Activated CD4-positive, alpha-beta T cell treated with anti-CD3 and anti-CD28 coated beads, Interleukin-2, amount 10 ng/mL, durations not matched to agents 24 days and 14 days (primary cell): ENCODE measurements around the gene ASPSCR1. TPM values are rescaled to one million over a fixed set of nuclear protein-coding genes. Genes with fewer than 3 reads are reported as not detected.

Experiments
- DNase-seq: peaks from one replicate; pipeline ENCODE4 v3.0.0; 2022
- H3K27ac Mint-ChIP-seq: one replicate; pipeline ENCODE4 v1.8.0; 2022; ENCODE audit warnings: mild to moderate bottlenecking, mixed read lengths
- H3K27me3 Mint-ChIP-seq: one replicate; pipeline ENCODE4 v1.8.0; 2022; ENCODE audit warnings: mixed read lengths
- H3K36me3 Mint-ChIP-seq: one replicate; pipeline ENCODE4 v1.8.0; 2022; ENCODE audit warnings: low read depth, mild to moderate bottlenecking, mixed read lengths
- H3K4me1 Mint-ChIP-seq: one replicate; pipeline ENCODE4 v1.8.0; 2021; ENCODE audit warnings: mixed read lengths
- H3K4me3 Mint-ChIP-seq: one replicate; pipeline ENCODE4 v1.8.0; 2022; ENCODE audit warnings: mild to moderate bottlenecking, moderate library complexity, mixed read lengths
- H3K9me3 Mint-ChIP-seq: one replicate; pipeline ENCODE4 v1.8.0; 2021; ENCODE audit warnings: mixed read lengths
- intact Hi-C: fragments of 100-400 bp; cut with micrococcal nuclease; formaldehyde crosslinking; loops from one replicate; pipeline ENCODE4 v1.15.1; 2023
- total RNA-seq: library from RNA; stranded (reverse); gene quantifications from 2 replicates; pipeline ENCODE4 v1.2.3, GENCODE V29; 2022

Gene ASPSCR1
- total RNA-seq, 1 donor from 2014 or later: 35.1 TPM

- Mint-ChIP-seq H3K4me3 (no peak overlapping the region), H3K36me3 (peaks cover 23% of the 10 kb centered on the region), H3K4me1 (peaks cover 3% of the 10 kb centered on the region), H3K9me3 (no peaks in the 10 kb centered on the region), H3K27me3 (no peaks in the 10 kb centered on the region), H3K27ac (no peak overlapping the region)
- intact Hi-C loops: no loop called here
- no peak for DNase-seq
These were observed 79.5 kb downstream of the ASPSCR1 start for GRCh38 chr17:82056729-82057621.

DNA sequence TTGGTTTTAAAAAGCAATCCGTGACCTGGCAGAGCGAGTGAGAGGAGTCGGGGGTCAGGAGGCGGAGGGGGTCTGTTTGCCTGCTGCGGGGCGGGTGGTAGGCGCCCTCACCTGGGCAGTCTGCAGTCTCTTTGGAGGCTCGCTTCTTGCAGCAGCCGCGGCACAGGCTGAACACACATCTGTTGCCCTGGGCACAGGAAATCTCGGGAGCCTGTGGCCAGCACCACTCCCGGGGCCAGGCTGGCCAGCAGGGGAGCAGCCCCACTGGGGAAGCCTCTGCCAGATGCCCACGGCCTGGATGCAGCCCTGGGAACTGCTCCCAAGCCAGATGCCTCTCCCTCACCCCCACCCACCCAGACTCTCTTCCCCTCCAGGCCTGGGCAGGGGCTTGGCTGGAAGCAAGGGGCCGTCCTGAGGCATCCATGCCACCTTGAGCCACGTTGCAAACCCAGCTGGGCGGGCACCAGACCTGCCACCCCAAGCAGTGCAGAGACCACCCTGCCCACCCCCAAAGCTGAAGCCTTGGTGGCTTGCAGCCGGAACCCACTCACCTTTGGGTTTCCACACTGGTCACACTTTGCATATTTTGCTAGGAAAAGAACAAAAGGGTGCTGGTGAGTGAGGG, 80.9 kb downstream of the ASPSCR1 start:
- peaks cover 25% of the 10 kb centered on the region for H3K36me3 Mint-ChIP-seq
- intact Hi-C loops: no loop called here
- no peaks in the 10 kb centered on the region for H3K9me3 Mint-ChIP-seq
- no peak overlapping the region for H3K4me3 Mint-ChIP-seq
- peaks cover 1% of the 10 kb centered on the region for H3K4me1 Mint-ChIP-seq
- DNase-seq: no peak
- H3K27ac Mint-ChIP-seq: no peak overlapping the region
- no peaks in the 10 kb centered on the region for H3K27me3 Mint-ChIP-seq

DNA sequence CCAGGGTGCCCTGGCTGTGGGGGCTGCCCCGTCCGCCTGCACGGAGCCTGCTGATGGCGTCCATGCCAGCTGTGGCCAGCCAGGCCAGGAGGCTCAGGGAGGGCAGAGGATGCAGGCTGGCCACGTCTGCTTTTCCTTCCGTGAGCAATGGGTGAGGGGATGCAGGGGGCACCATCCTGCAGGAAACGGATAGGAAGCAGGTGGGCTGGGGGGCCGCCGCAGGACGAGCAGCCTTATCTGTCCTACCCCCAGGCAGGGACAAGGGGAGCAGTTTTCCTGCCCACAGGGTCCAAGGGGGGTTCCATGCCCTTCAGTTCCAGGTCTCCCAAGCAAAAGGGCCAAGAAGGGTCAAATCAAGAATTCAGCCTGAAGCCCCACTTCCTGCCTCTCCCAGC, 81.4 kb downstream of the ASPSCR1 start:
- peaks cover 25% of the 10 kb centered on the region for H3K36me3 Mint-ChIP-seq
- no peak overlapping the region for H3K4me3 Mint-ChIP-seq
- H3K4me1 Mint-ChIP-seq: peaks cover 1% of the 10 kb centered on the region
- no peaks in the 10 kb centered on the region for H3K9me3 Mint-ChIP-seq
- H3K27ac Mint-ChIP-seq: no peak overlapping the region
- no peaks in the 10 kb centered on the region for H3K27me3 Mint-ChIP-seq
- DNase-seq: no peak
- intact Hi-C loops: no loop called here

DNA sequence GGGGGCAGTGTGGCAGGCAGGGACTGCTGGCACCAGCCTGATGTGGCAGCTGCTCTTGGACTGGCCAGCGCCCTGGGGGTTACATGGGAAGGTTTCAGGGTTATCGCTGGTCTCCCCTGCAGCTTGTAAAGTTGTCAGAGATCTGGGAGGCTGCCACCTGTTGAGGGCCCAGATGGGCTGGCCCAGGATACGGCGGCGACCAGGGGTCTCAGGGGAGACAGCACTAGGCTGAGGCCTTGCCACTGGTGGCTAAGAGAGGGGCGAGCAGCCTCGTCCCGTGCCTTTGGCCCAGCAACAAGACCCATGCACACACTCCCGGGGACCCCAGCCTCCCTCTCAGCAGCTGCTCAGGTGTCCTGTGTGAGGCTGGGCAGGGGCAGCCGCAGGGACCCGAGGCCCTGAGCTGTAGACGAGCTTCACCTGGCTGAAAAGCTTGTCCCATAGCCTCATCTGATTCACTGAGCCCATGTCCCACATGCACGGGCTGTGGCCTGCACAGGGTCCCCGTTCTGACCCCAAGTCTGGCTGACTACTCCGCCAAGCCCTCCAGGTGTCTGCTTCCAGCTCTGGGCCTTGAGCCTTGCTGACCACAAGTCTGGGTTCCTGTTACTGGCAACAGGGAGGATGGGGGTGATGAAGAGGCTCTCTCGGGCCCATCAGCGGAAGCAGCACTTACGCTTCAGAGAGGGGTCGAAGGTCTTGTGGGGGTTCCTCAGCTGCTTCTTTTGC, 82.0 kb downstream of the ASPSCR1 start:
- H3K4me3 Mint-ChIP-seq: no peak overlapping the region
- no peak for DNase-seq
- no peak overlapping the region for H3K27ac Mint-ChIP-seq
- peaks cover 1% of the 10 kb centered on the region for H3K4me1 Mint-ChIP-seq
- intact Hi-C loops: no loop called here
- H3K9me3 Mint-ChIP-seq: no peaks in the 10 kb centered on the region
- H3K36me3 Mint-ChIP-seq: peaks cover 27% of the 10 kb centered on the region
- no peaks in the 10 kb centered on the region for H3K27me3 Mint-ChIP-seq

GRCh38 chr17:82060001-82060380, 82.6 kb downstream of the ASPSCR1 start:
- Mint-ChIP-seq H3K9me3 (no peaks in the 10 kb centered on the region), H3K36me3 (peaks cover 24% of the 10 kb centered on the region), H3K27me3 (no peaks in the 10 kb centered on the region), H3K4me1 (peaks cover 1% of the 10 kb centered on the region), H3K27ac (no peak overlapping the region), H3K4me3 (no peak overlapping the region)
- intact Hi-C loops: no loop called here
- no peak for DNase-seq

- Mint-ChIP-seq H3K4me3 (no peak overlapping the region), H3K27me3 (no peaks in the 10 kb centered on the region), H3K27ac (no peak overlapping the region), H3K4me1 (peaks cover 1% of the 10 kb centered on the region), H3K9me3 (no peaks in the 10 kb centered on the region), H3K36me3 (peaks cover 24% of the 10 kb centered on the region)
- intact Hi-C loops: no loop called here
- DNase-seq: no peak
These were observed 83.2 kb downstream of the ASPSCR1 start for GRCh38 chr17:82060614-82061013.

DNA sequence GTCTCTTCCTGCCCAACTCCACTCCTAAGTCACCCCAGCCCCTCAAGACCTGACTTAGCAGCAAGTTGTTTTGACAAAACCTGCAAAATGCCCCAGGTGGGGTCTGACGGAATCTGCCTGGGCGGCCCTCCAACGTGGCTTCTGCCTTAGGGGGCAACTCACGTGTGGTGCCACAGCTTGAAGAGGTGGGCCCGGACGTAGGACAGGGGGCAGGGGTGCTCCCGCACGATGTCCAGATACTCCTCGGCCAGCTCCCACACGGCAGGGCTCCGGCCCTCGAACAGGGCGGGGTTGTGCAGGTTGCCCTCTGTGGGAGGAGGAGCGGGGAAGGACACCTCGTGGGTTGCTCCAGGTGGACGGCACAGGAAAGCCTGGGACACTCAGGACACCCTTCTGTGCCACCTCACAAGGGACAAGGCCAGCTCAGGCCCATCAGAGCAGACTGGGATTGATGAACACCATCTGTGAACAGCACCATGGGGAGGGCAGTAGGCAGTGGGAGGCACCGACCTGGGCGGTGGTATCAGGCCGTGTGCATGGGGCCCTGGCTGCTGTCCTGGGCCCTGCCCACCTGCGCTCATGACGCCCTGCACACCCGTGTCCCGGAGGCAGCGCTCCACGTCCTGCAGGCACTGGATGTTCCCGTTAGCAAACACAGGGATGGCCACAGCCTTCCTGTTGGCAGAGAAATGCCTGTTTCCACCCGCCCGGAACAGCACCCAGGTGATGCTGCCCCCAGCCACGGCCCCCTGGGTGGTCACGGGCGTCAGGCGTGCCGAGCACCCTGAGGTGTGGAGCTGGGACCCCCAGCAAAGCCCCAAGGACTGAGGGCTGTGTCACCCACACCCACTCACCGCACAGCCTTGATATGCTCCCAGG, 83.9 kb downstream of the ASPSCR1 start:
- Mint-ChIP-seq H3K4me3 (no peak overlapping the region), H3K9me3 (no peaks in the 10 kb centered on the region)

DNA sequence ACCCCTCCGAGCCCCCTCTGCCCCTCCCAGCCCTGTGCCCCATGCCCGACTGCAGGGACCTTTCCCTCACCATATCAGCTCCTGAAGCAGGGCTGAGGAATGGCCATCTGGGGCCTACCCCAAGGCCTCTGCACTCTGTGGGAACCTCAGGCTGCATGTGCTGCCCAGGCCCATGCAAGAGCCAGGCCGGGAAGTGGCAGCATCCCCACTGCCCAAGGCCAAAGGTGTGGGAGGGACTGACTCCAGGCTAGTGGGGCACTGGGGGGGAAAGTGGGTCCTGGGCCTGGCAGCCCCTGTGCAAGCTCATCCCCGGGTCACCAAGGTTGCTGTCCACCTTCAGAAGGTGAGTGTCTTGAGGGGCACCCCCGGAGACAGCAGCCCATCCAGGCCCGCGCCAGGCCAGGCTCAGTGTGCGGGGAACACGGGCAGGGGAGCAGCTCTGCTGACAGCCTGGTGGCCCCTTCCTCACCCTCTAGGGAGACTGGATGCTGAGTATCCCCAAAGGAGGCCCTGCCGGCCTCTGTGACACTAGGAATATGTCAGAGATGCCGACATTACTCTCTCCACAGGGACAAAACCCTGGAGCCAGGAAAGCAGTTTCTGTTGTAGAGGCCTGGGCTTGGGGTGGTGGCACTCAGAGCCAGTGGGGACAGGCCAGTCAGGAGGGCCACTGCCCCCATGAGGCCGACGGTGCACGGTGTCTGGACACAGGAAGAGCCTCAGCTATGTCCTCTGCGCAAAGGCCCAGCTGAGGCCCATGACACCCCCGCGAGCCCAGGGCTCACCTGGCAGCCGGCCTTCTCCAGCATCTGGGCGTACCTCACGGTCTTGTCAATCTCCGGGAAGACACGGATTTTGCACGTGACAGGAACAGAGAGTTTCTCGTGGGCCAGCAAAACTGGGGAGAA, 84.9 kb downstream of the ASPSCR1 start:
- no peak overlapping the region for H3K27ac Mint-ChIP-seq

More for the DNA sequence above, 83.9 kb downstream of the ASPSCR1 start:
- Mint-ChIP-seq H3K4me1 (peaks cover 3% of the 10 kb centered on the region), H3K27me3 (no peaks in the 10 kb centered on the region), H3K27ac (no peak overlapping the region), H3K36me3 (peaks cover 22% of the 10 kb centered on the region)
- intact Hi-C loops: no loop called here
- DNase-seq: no peak

DNA sequence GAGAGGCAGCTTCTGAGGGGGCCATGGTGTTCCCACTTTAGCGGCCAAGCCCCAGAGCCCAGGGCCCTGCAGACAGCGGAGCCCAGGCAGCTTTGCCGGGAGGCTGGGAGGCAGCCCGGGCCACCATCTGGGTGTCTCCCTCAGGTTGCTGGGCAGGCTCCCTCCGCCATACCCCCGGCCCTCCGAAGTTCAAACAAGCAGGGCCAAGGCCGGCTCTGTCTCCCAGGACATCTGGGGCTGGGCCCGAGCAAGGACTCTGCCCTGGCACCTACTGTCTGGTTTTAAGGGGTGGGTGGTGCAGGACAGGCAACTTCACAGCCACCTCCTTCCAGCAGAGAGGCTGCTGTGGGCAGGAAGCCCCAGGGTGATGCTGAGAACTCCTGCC, 85.5 kb downstream of the ASPSCR1 start:
- Mint-ChIP-seq H3K27ac (no peak overlapping the region), H3K9me3 (no peaks in the 10 kb centered on the region), H3K4me1 (peaks cover 5% of the 10 kb centered on the region), H3K4me3 (no peak overlapping the region), H3K27me3 (no peaks in the 10 kb centered on the region), H3K36me3 (peaks cover 17% of the 10 kb centered on the region)
- intact Hi-C loops: no loop called here
- DNase-seq: no peak

More for the DNA sequence above, 84.9 kb downstream of the ASPSCR1 start:
- Mint-ChIP-seq H3K36me3 (peaks cover 21% of the 10 kb centered on the region), H3K4me1 (peaks cover 5% of the 10 kb centered on the region), H3K4me3 (no peak overlapping the region), H3K27me3 (no peaks in the 10 kb centered on the region), H3K9me3 (no peaks in the 10 kb centered on the region)
- intact Hi-C loops: no loop called here
- no peak for DNase-seq

GRCh38 chr17:82063424-82064415, 86.3 kb downstream of the ASPSCR1 start:
- peaks cover 5% of the 10 kb centered on the region for H3K4me1 Mint-ChIP-seq
- intact Hi-C loops: no loop called here
- no peak overlapping the region for H3K27ac Mint-ChIP-seq
- H3K27me3 Mint-ChIP-seq: no peaks in the 10 kb centered on the region
- DNase-seq: no peak
- H3K36me3 Mint-ChIP-seq: peaks cover 15% of the 10 kb centered on the region
- peak overlapping the region; percentile 73 for H3K4me3 Mint-ChIP-seq
- no peaks in the 10 kb centered on the region for H3K9me3 Mint-ChIP-seq

DNA sequence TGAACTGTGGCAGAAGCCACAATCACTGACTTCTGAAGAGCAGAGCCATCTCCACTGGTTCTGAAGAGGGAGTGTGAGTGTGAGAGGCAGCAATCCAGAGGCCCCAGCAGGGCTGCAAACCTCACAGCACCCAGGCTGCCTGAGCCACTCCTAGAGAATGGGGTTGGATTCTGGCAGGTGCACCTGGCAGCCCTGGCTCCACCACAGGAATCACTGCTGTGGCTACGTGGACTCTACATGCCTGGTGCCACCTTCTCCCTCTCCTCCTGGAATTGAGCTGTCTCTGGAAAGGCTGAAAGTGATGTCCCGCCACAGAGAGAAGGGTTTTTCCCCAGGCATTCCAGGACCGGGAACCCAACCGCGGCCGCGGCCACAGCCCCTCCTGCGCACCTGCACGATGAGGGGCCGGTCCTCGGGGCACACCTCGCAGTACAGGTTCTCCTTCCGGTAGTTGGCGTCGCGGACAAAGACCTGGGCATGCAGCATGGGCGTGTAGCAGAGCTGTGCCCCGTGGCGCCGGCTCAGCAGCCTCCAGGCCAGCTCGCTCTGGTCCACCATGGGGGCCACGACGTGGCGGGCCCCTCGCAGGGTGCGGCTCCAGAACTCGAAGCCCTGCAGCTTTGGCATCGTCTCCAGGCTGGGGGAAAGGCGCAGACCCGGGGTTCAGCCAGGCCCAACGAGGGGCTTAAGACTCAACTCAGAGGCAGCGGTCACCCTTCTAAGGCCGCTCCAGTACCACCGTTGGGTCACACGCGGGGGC, 87.2 kb downstream of the ASPSCR1 start:
- Mint-ChIP-seq H3K27ac (peak overlapping the region; percentile 25), H3K4me1 (peaks cover 5% of the 10 kb centered on the region), H3K36me3 (peaks cover 14% of the 10 kb centered on the region), H3K4me3 (peak overlapping the region; percentile 73), H3K9me3 (no peaks in the 10 kb centered on the region), H3K27me3 (no peaks in the 10 kb centered on the region)
- intact Hi-C loops: no loop called here
- DNase-seq: no peak
